ENCODE measurements around the gene PARP12.

The PARP12 gene

DNA sequence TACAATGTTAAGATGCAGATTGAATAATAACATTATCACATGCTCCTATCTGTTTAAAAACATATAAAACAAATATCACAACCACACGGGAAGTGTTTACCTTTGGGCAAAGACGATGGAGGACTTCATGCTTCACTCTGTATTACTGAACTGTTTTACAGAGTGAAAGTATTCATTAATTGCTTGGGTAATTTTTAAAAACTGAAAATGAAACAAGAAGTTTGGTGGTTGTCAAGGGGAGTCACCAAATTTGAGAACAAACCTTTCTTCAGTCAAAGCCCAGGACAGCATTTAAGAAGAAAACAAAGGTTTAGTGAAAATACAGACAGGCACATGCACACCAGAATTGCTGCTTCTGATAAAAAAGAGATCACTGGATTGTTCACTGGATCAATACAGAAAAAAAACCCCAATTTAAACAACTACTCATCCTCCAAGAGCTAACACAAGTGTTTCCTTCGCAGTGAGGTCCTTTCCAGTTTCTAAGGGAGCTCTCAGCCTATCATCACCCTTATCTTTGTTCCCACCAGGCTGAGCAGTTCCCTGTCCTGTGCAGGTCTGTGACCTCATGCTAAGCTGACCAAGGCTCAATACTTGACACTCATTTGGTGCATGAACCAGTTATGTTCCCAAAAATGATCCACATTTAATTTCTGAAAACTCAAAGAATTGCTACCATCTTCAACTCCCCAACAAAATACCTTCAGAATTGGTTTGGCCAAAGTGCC is 8.8 kb downstream of the PARP12 start:
- DNase-seq (ENCODE audit: extremely low read depth, low read depth), result no peak

DNA sequence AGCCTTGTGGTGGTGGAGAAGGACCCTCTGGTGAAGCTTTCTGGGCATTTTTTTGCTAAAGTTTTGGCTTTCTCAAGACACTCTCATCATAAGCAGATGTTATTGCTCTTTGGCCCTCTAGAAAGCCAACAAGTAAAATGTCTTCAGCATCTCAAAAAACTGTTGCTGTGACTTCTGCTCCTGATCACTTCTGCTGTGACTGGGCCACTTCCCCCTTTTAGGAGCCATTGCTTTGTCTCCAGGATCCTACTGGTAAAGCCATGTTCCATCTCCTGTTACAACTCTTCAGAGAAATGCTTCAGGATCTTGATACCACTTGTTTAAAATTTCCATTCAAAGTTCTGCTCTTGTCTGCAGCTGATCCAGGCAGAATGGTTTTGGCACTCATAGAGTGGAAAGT is 10.9 kb downstream of the PARP12 start:
- no peak for DNase-seq (ENCODE audit: extremely low read depth, low read depth)
- TF ChIP-seq CTCF (IDR thresholded peaks at IDR 0.05; ENCODE audit: low read depth, low read length), result no peak

More for the DNA sequence above, 8.8 kb downstream of the PARP12 start:
- TF ChIP-seq CTCF (IDR thresholded peaks at IDR 0.05; ENCODE audit: low read depth, low read length), result no peak

GRCh38 chr7:140050100-140050499 is 12.7 kb downstream of the PARP12 start:
- DNase-seq (ENCODE audit: extremely low read depth, low read depth), result no peak
- no peak for TF ChIP-seq CTCF (IDR thresholded peaks at IDR 0.05; ENCODE audit: low read depth, low read length)

DNA sequence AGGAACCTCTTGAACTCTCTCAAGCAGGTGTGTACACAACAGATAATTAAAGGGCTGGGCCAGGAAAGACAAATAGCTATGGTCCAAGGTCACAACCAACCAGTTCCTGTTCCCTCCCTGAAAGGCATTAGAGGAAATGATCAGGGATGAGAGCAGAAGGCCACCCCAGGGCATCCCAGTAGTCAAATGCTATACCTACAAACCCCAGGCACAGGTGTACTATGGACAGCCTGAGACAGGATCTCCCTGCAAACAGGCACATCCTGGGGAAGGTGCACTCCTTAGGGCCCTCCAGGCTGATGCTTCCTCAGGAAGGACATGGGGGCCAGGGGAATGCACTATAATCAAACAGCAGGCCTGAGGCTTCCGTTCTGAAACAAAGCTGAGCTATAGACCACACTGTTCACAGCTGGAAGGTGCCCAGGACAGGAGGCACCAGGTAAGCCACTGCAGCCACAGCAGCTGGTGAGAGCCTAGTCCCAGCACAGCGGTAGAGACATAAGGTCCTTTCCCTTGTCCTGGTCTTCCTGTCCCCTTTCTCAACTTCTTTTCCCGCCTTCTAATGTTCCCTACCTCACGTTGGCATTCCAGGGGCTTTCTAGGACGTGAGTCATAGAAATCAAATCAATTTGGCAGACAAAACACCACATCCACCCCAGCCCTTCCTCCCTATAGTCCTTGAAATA is 13.3 kb downstream of the PARP12 start:
- no peak for DNase-seq (ENCODE audit: extremely low read depth, low read depth)
- no peak for TF ChIP-seq CTCF (IDR thresholded peaks at IDR 0.05; ENCODE audit: low read depth, low read length)

DNA sequence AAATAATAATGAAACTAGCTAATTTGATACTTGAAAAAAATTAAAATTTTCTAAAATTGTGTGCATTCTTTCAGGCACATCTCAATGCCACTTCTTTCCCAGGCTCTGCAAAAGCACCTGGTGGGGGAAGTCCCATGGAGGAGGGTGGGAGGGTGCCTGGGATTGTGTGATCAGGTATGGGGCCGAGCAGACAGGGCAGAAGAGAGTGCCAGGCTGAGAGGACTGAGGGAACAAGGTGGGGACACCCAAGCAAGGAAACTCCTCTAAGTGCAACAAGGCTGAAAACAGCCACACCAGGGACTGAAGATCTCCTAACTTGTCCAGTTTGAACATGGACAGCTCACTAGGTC is 13.8 kb downstream of the PARP12 start:
- no peak for DNase-seq (ENCODE audit: extremely low read depth, low read depth)

DNA sequence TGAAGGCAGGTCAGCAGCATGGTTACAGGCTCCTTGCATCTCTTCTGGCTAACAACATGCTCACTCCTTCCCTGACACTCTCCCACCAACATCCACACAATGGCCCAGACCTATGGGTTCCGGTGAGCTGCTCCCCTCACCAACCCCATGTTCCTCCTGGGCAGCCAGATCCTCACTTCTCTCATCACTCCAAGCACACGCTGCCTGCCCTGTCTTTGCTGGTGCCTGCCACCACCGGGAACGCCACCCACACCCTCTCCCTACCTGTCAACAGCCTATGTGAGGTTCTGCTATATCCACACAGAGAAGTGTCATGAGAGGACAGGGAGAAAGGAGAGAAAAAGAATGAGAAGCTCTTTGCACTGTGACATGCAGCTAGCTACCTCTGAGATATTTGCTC is 14.6 kb downstream of the PARP12 start:
- TF ChIP-seq CTCF (IDR thresholded peaks at IDR 0.05; ENCODE audit: low read depth, low read length), result no peak
- DNase-seq (ENCODE audit: extremely low read depth, low read depth), result no peak

More for the DNA sequence above, 13.8 kb downstream of the PARP12 start:
- no peak for TF ChIP-seq CTCF (IDR thresholded peaks at IDR 0.05; ENCODE audit: low read depth, low read length)

GRCh38 chr7:140047197-140047596 is 15.6 kb downstream of the PARP12 start:
- no peak for TF ChIP-seq CTCF (IDR thresholded peaks at IDR 0.05; ENCODE audit: low read depth, low read length)
- DNase-seq (ENCODE audit: extremely low read depth, low read depth), result no peak

All from AG09319 (cell line).